Measurements from ENCODE around the gene UBP1.
"Not testable (repeated sequence)": the region's sequence is repeated elsewhere in the genome, so short reads cannot be mapped to it uniquely, and the experiment has no call there.

The UBP1 gene

DNA sequence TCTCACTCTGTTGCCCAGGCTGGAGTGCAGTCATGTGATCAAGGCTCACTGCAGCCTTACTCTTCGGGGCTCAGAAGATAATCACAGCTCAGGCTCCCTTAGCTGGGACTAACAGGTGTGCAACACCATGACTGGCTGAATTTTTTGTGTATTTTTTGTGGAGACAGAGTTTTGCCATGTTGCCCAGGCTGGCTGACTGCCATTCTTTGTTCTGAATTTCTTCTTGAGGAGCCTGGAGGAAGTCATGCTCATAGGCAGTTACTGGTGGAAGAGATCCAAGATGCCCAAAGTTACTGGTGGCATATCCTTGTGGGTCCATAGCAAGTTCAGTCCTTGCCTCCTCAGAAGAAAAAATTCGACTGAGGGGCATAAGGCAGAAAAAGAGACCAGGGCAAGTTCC is 16.6 kb upstream of the UBP1 start:
- Histone ChIP-seq H3K9me3 (peaks cover 35% of the 10 kb centered on the region), H3K27me3 (no peaks in the 10 kb centered on the region), H3K27ac (no peak overlapping the region), H3K9ac (no peak overlapping the region), H3K4me2 (no peak overlapping the region), H3K4me3 (no peak overlapping the region), H3K36me3 (no peaks in the 10 kb centered on the region), H4K20me1 (no peaks in the 10 kb centered on the region), H3K4me1 (peaks cover 10% of the 10 kb centered on the region)
- no peak for TF ChIP-seq Cebpa-rat (IDR thresholded peaks at IDR 0.05)

- Histone ChIP-seq H3K27ac (no peak overlapping the region), H3K27me3 (no peaks in the 10 kb centered on the region), H3K4me1 (peaks cover 4% of the 10 kb centered on the region), H3K9me3 (peaks cover 31% of the 10 kb centered on the region), H3K36me3 (no peaks in the 10 kb centered on the region), H4K20me1 (no peaks in the 10 kb centered on the region), H3K9ac (no peak overlapping the region), H3K4me2 (no peak overlapping the region), H3K4me3 (no peak overlapping the region)
- TF ChIP-seq Cebpa-rat (IDR thresholded peaks at IDR 0.05) = no peak
Measured at GRCh38 chr3:33453331-33453761, 13.1 kb upstream of the UBP1 start.

GRCh38 chr3:33451994-33452393 is 11.8 kb upstream of the UBP1 start:
- not testable (repeated sequence) for H3K27ac ChIP-seq, H3K36me3 ChIP-seq, H3K27me3 ChIP-seq, H3K4me2 ChIP-seq, H3K4me3 ChIP-seq, H4K20me1 ChIP-seq, H3K9ac ChIP-seq, H3K4me1 ChIP-seq
- peaks cover 17% of the 10 kb centered on the region for H3K9me3 ChIP-seq

- Histone ChIP-seq H3K9me3 (peaks cover 5% of the 10 kb centered on the region), H3K4me2 (no peak overlapping the region), H3K27ac (no peak overlapping the region), H3K36me3 (no peaks in the 10 kb centered on the region), H3K27me3 (no peaks in the 10 kb centered on the region), H3K4me1 (no peaks in the 10 kb centered on the region), H4K20me1 (no peaks in the 10 kb centered on the region), H3K9ac (no peak overlapping the region), H3K4me3 (no peak overlapping the region)
- no peak for TF ChIP-seq Cebpa-rat (IDR thresholded peaks at IDR 0.05)
Measured at GRCh38 chr3:33447958-33448357, 7.8 kb upstream of the UBP1 start.

- H3K4me2 ChIP-seq, H3K36me3 ChIP-seq, H3K4me3 ChIP-seq, H3K27ac ChIP-seq, H3K4me1 ChIP-seq, H4K20me1 ChIP-seq, H3K9ac ChIP-seq, H3K27me3 ChIP-seq, H3K9me3 ChIP-seq: not testable (repeated sequence)
Measured at GRCh38 chr3:33447256-33447625, 7.0 kb upstream of the UBP1 start.

DNA sequence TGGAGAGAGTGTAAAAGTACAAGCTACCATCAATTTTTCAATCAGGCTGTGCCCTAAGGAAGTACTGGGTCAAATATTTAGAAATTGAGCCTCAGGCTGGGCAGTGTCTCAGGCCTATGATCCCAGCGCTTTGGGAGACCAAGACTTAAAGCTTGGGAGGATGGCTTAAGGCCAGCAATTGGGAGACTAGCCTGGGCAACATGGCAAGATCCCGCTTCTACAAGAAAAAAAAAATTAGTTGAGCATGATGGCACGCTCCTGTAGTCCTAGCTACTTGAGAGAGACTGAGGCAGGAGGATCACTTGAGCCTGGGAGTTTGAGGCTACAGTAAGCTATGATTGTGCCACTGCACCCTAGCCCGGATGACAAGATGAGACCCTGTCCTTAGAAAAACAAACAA is 2.0 kb upstream of the UBP1 start:
- no peak overlapping the region for H3K9ac ChIP-seq
- no peaks in the 10 kb centered on the region for H3K36me3 ChIP-seq
- peak overlapping the region; percentile 93 for H3K4me2 ChIP-seq
- no peaks in the 10 kb centered on the region for H3K9me3 ChIP-seq
- no peak overlapping the region for H3K4me3 ChIP-seq
- no peaks in the 10 kb centered on the region for H3K27me3 ChIP-seq
- no peak for TF ChIP-seq Cebpa-rat (IDR thresholded peaks at IDR 0.05)
- no peak overlapping the region for H3K27ac ChIP-seq
- H3K4me1 ChIP-seq = peaks cover 27% of the 10 kb centered on the region
- peaks cover 28% of the 10 kb centered on the region for H4K20me1 ChIP-seq

GRCh38 chr3:33441225-33441976 is 1.2 kb upstream of the UBP1 start:
- no peak for TF ChIP-seq Cebpa-rat (IDR thresholded peaks at IDR 0.05)
- Histone ChIP-seq H4K20me1 (peaks cover 36% of the 10 kb centered on the region), H3K4me3 (peak overlapping the region; percentile 95), H3K9me3 (no peaks in the 10 kb centered on the region), H3K27ac (peak overlapping the region; percentile 90), H3K4me1 (peaks cover 35% of the 10 kb centered on the region), H3K36me3 (no peaks in the 10 kb centered on the region), H3K4me2 (peak overlapping the region; percentile 93), H3K9ac (peak overlapping the region; percentile 90), H3K27me3 (no peaks in the 10 kb centered on the region)

- H3K4me1 ChIP-seq = peaks cover 36% of the 10 kb centered on the region
- 0 out of 2 replicates have a peak, but pooled peaks cover 5% of the 10 kb centered on the region for H3K9me3 ChIP-seq
- H3K27ac ChIP-seq = peak overlapping the region; percentile 90
- H3K36me3 ChIP-seq = no peaks in the 10 kb centered on the region; the same call in 1 of the 2 replicates
- no peak for TF ChIP-seq Cebpa-rat (IDR thresholded peaks at IDR 0.05)
- peak overlapping the region; percentile 95 for H3K4me3 ChIP-seq
- H3K27me3 ChIP-seq = no peaks in the 10 kb centered on the region
- H4K20me1 ChIP-seq = peaks cover 52% of the 10 kb centered on the region
- H3K4me2 ChIP-seq = peak overlapping the region; percentile 90
- H3K9ac ChIP-seq = peak overlapping the region; percentile 90
Measured at GRCh38 chr3:33439546-33440327, 468 bp downstream of the UBP1 start.

DNA sequence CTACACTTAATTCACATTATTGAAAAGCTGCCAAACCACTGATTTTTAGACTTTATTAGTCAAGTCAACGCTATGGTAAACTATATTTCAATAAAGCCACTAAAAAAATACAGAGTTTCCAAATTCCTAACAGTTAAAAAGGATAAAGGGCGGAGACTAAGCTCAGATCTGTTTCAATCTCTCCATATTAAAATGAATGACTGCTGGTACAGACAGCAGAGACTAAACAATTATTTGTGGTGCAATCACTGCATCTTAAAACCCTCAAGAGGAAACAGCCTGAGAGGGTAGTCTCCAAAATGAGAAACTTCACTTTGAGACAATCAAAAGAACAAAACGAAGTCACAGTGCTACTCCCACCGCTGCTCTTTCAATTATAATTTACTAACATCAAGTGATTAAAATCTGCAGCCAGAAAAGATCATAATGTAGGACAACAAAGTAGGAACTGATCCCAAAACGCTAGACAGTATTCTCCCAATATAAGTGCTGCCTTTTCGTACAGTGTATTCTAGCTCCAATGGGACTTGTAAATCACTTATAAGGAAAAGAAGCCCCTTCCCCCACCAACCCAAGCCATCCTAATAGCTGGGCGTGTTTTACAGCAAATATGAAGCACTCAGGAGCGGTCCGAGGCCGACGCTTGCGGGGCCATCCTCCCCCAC is 1.2 kb downstream of the UBP1 start:
- H4K20me1 ChIP-seq = peaks cover 60% of the 10 kb centered on the region
- peaks cover 36% of the 10 kb centered on the region for H3K4me1 ChIP-seq
- H3K4me3 ChIP-seq = peak overlapping the region; percentile 95
- H3K9me3 ChIP-seq = 0 out of 2 replicates have a peak, but pooled peaks cover 5% of the 10 kb centered on the region
- peak overlapping the region; percentile 90 for H3K9ac ChIP-seq
- H3K36me3 ChIP-seq = no peaks in the 10 kb centered on the region; the same call in 1 of the 2 replicates
- TF ChIP-seq Cebpa-rat (IDR thresholded peaks at IDR 0.05) = no peak
- H3K27ac ChIP-seq = peak overlapping the region; percentile 90
- no peaks in the 10 kb centered on the region for H3K27me3 ChIP-seq
- peak overlapping the region; percentile 90 for H3K4me2 ChIP-seq

DNA sequence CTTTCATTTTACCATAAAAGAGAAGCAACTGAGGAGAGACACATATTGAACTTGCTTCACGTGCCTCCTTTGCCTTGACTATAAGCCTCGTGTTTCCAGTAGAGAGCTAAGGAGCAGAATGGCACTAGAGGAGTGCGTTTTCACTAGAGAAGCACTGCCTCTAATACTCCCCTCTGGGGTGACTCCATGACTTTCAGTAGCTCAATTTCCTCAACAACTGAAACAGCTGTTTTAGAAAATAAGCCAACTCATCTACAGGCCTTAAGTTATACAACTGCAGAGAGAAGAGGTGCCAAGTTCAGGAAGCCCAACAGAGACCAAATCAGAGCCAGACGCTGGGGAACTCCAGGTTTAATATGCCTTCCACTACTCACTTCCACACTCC is 1.9 kb downstream of the UBP1 start:
- Histone ChIP-seq H3K9me3 (0 out of 2 replicates have a peak, but pooled peaks cover 5% of the 10 kb centered on the region), H3K27me3 (no peaks in the 10 kb centered on the region), H3K4me1 (peaks cover 36% of the 10 kb centered on the region), H4K20me1 (peaks cover 67% of the 10 kb centered on the region), H3K27ac (peak overlapping the region; percentile 90), H3K36me3 (no peaks in the 10 kb centered on the region; the same call in 1 of the 2 replicates), H3K4me2 (peak overlapping the region; percentile 90), H3K4me3 (peak overlapping the region; percentile 95), H3K9ac (peak overlapping the region; percentile 90)
- TF ChIP-seq Cebpa-rat (IDR thresholded peaks at IDR 0.05) = no peak
